Activated naive CD4-positive, alpha-beta T cell treated with anti-CD3 and anti-CD28 coated beads, Interleukin-2, amount 50 U/mL, for 72 hours (primary cell): ENCODE measurements around the gene PEBP1. TPM values are rescaled to one million over a fixed set of nuclear protein-coding genes. Genes with fewer than 3 reads are reported as not detected.

Experiments used
- ATAC-seq, 2 donors: fragments of 150-1000 bp; cut with Tn5 transposase; 2 replicates each; pipeline ENCODE4 v1.10.0; 2021; ENCODE audit warnings: mild to moderate bottlenecking in 2 of 2, moderate library complexity in 2 of 2
- DNase-seq, 2 donors: peaks; one replicate each; pipeline ENCODE4 v3.0.0; 2021 to 2022; ENCODE audit warnings: low spot score in 2 of 2
- H3K27ac Mint-ChIP-seq, 2 donors: one replicate each; pipeline ENCODE4 v1.8.0; 2022; ENCODE audit warnings: mild to moderate bottlenecking in 2 of 2, mixed read lengths in 2 of 2
- H3K36me3 Mint-ChIP-seq, 2 donors: one replicate each; pipeline ENCODE4 v1.8.0; 2022; ENCODE audit warnings: mixed read lengths in 2 of 2
- H3K9me3 Mint-ChIP-seq, 2 donors: one replicate each; pipeline ENCODE4 v1.8.0; 2022; ENCODE audit warnings: mixed read lengths in 2 of 2
- total RNA-seq, 2 donors: library from RNA; stranded (reverse); gene quantifications; one replicate each; pipeline ENCODE4 v1.2.3, GENCODE V29; 2022

The PEBP1 gene
- total RNA-seq, result 100 to 1,000 TPM in 1 of 2 donors, 10 to 100 TPM in 1; 89.2 to 140 TPM

DNA sequence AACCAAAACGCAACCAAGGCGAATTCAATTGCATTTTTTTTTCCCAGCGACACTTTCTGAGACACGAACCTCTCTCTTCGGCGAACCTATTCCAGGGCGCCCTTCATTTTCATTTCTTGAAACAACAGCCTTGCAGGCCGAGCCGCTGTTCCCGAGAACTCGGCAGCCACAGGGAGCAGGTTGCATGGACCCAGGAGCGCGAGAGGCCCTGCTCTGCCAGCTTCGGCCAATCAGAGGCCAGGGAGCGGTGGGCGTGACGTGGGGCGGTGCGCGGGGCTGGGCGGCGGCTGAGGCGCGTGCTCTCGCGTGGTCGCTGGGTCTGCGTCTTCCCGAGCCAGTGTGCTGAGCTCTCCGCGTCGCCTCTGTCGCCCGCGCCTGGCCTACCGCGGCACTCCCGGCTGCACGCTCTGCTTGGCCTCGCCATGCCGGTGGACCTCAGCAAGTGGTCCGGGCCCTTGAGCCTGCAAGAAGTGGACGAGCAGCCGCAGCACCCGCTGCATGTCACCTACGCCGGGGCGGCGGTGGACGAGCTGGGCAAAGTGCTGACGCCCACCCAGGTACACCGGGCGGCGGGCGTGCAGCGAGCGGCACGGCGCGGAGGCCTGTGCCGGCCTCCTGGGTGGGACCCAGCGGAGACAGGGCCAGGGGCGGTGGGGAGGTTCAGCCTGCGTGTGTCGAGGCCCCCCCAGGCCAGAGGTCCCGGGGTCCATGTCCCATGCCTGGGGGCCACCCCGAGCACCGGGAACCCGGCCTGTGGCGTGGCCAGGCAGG, at the start of gene PEBP1:
TSS of gene PEBP1 (plus strand) at position 337 of the 771 bp plus-strand sequence. CDS start at position 423, 86 bp downstream.
- no peaks in the 10 kb centered on the region for H3K9me3 Mint-ChIP-seq
- peaks cover 30% of the 10 kb centered on the region in 2 donors for H3K36me3 Mint-ChIP-seq
- H3K27ac Mint-ChIP-seq, result peak within 1 kb of the TSS; percentile 78 to 96
- ATAC-seq (peak; percentile 99 to 100), DNase-seq (peak; percentile 94)

DNA sequence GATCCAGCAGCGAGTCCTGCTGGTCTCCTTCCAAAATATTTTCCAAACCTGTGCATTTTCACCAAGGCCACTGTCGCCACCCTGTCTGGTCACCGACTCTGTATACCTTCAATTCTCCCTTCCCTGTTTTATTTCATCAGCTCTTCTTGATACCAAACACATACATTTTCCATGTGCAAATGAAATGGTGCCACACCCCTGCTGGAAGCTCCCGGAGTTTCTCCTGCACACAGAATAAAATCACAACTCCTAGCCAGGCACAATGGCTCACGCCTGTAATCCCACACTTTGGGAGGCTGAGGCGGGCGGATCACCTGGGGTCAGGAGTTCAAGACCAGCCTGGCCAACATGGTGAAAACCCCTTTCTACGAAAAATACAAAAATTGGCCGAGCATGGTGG, 46.1 kb upstream of the PEBP1 start:
- H3K36me3 Mint-ChIP-seq, result no peaks in the 10 kb centered on the region
- H3K9me3 Mint-ChIP-seq, result no peaks in the 10 kb centered on the region
- no peak for ATAC-seq
- no peak for DNase-seq
- H3K27ac Mint-ChIP-seq, result no peak overlapping the region

DNA sequence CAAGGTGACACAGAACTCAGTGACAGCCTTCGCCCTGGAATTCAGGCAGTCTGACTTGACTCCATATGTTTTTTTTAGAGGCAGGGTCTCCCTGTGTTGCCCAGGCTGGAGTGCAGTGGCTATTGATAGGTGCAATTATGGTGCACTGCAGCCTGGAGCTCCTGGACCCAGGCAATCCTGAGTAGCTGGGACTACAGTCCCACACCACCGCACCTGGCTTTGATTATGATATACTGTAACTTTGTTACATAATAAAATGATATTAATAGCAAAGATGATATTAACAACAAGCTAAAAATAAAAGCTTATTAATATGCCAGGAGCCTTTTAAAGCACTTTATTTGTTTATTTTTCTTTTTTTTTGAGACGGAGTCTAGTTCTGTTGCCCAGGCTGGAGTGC, 41.9 kb upstream of the PEBP1 start:
- Mint-ChIP-seq H3K9me3 (no peaks in the 10 kb centered on the region), H3K27ac (no peak overlapping the region), H3K36me3 (no peaks in the 10 kb centered on the region)
- ATAC-seq, result no peak
- no peak for DNase-seq

DNA sequence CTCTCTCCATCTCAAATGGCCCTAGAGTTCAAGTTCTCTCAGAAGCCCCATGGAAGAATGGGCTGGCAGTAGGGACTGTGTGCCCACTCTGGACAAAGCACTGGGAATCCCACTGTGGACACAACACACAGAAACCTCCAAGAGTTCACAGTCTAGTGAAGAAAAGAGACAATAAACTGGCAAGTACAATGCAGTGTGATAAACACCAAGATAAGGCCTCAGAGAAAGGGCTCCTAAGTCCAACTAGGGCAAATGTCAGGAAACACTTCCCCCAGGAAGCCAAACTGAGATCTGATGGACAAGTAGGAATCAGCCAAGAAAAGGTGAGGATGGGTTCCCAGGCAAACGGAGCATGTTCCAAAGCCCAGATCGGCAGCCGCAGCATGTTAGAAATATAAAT, 37.5 kb upstream of the PEBP1 start:
- H3K9me3 Mint-ChIP-seq, result no peaks in the 10 kb centered on the region
- ATAC-seq (no peak), DNase-seq (no peak)
- peaks cover 5% of the 10 kb centered on the region in 2 donors for H3K36me3 Mint-ChIP-seq
- H3K27ac Mint-ChIP-seq, result no peak overlapping the region

DNA sequence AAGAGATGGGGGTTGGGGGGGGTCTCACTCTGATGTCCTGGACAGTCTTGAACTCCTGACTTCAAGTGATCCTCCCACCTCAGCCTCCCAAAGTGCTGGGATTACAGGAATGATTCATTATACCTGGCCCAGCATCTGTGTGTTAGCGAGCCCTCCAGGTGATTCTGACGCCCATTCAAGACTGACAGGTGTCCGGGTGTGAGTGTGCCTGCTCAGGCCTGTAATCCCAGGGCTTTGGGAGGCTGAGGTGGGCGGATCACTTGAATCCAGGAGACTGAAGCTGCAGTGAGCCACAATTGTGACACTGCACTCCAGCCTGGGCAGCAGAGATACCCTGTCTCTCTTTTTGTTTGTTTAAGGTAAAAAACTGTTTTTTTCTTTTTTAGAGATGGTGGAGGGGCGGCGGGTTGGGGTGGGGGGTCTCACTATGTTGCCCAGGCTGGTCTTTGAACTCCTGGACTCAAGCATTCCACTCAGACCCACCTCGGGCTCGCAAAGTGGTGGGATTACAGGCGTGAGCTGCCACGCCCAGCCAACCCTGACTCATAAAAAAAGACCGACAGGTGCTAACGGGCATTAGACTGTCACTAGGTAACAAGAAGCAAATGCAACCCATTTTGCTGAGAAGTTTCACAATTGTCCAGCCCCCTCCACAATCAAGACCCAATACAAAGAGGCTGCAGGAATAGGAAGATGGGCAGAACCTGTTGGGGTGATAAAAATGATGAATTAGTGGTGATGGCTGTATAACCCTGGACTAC, 36.8 kb upstream of the PEBP1 start:
- H3K27ac Mint-ChIP-seq, result no peak overlapping the region
- DNase-seq (no peak), ATAC-seq (no peak)
- peaks cover 5% of the 10 kb centered on the region in 2 donors for H3K36me3 Mint-ChIP-seq
- H3K9me3 Mint-ChIP-seq, result no peaks in the 10 kb centered on the region

DNA sequence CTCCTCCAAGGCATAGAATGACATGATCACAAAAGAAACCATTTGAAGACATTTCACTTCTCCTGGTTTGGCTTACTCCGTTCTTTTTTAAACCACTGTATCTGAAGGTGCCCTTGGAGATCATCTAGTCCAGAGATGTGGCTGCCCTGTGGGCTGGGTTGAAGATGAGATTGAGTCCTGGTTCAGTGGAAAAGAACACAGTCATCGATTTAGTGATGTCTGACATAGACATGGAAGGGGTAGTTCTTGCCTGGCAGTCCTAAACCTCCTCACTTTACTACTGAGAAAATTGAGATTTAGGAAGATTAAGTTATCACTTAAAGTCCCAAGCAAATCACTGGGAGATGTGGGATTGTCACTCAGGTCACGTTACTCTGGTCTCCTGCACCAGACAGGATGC, 34.9 kb upstream of the PEBP1 start:
- Mint-ChIP-seq H3K27ac (no peak overlapping the region), H3K36me3 (peaks cover 5% of the 10 kb centered on the region in 2 donors), H3K9me3 (no peaks in the 10 kb centered on the region)
- DNase-seq (no peak), ATAC-seq (no peak)

DNA sequence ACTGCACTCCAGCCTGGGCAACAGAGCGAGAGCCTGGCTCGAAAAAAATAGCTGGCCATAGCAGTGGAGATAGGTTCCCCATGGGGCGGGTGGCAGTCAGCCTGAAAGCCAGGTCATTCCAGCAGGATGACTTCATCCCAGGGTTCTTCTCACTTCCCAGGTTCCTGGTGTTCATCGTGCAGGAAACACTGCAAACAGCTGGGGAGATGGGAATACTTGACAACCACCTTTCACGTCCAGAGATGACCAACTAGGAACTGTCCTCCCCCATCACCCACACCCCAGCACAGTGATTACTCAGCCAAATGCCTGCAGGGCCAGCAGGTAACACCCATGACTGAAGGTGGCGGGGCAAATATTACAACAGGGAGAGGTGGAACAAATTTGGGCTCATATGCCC, 33.9 kb upstream of the PEBP1 start:
- no peak overlapping the region for H3K27ac Mint-ChIP-seq
- no peak for ATAC-seq
- H3K9me3 Mint-ChIP-seq, result no peaks in the 10 kb centered on the region
- peaks cover 5% of the 10 kb centered on the region in 2 donors for H3K36me3 Mint-ChIP-seq
- DNase-seq, result no peak

DNA sequence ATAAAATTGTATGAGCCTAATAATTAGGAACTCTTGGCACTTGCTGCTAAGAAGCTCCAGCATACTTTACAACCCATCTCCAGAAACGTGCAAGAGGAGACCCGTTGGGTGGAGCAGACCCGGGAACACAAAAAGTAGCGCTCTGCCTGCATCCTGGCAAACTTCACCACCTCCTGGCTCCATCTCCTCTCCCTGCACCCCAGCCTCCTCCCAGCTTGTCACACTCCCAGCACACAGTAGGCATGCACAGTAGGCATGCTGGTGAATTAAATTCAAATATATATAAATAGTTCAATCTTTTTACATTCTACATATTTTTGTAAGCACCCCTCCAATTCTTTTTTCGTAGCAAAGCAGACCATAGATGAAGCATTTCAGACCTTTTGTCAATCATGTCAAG, 33.3 kb upstream of the PEBP1 start:
- no peak overlapping the region for H3K27ac Mint-ChIP-seq
- DNase-seq (no peak), ATAC-seq (no peak)
- H3K36me3 Mint-ChIP-seq, result peaks cover 5% of the 10 kb centered on the region in 2 donors
- no peaks in the 10 kb centered on the region for H3K9me3 Mint-ChIP-seq

DNA sequence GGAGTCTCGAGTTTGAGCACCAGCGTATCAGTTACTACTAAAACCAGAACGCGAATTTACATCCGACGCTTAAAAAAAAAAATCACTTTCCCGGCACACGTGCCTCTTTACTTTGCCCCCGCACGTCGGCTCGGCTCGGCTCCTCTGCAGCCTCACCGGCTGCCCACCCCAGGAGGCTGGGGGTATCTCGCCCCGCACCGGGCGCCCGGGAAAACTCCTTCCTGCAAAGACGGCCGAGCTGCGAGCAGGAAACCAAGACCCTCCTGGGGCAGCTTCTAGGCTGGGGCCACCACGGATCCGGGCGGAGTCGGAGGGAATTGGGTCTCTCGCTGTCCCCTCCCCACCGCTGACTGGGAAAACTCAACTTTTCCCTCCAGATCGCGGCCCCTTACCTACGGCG, 32.7 kb upstream of the PEBP1 start:
- DNase-seq (no peak), ATAC-seq (peak in 1 of 2 donors; percentile 6)
- Mint-ChIP-seq H3K36me3 (peaks cover 5% of the 10 kb centered on the region in 2 donors), H3K27ac (peak overlapping the region in 1 of 2 donors; percentile 33), H3K9me3 (no peaks in the 10 kb centered on the region)

DNA sequence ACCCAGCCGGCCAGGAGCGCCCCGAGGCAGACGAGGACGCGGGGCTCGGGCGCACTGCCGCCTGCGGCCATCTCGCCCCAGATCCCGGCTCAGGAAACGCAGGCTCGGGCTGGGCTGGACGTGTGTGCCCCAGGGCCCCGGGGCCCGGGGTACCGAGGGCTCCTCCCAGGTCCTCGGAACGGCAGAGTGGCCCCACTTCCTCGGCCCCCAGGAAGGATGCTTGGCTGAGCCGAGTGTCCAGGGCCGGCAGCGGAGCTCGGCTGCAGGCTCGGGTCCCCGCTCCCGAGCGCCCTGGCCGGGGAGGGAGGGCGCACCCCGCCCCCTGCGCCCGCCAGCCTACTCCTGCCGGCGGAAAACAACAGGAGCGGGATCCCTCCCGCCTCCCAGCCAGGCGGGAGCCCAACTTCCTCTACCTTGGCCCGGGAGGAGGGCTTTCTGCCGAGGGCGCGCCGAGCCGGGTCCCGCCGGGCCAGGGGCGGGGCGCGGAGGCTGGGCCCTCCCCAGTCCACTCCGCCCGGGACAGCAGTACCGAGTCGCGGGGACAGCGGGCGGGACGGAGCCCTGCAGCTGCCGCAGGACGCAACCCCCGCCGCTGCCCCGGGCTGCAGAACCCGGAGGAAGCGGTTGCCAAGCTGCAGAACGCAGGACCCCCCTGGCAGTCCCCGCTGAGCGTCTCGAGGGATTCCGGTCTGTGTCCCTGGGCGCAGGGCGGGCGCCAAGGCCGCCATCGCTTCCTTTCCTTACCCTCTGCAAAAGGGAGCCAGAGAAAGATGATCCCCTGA, 32.1 kb upstream of the PEBP1 start, which contains the start of gene VSIG10:
TSS of gene VSIG10 (minus strand) at position 411 of the 782 bp plus-strand sequence. CDS start at position 71, 340 bp downstream.
- H3K9me3 Mint-ChIP-seq, result no peaks in the 10 kb centered on the region
- peak in 1 of 2 donors; percentile 16 for DNase-seq
- ATAC-seq, result peak; percentile 64 to 66
- peak within 1 kb of the TSS in 1 of 2 donors; percentile 57 for H3K27ac Mint-ChIP-seq
- peaks cover 5% of the 10 kb centered on the region in 2 donors for H3K36me3 Mint-ChIP-seq

DNA sequence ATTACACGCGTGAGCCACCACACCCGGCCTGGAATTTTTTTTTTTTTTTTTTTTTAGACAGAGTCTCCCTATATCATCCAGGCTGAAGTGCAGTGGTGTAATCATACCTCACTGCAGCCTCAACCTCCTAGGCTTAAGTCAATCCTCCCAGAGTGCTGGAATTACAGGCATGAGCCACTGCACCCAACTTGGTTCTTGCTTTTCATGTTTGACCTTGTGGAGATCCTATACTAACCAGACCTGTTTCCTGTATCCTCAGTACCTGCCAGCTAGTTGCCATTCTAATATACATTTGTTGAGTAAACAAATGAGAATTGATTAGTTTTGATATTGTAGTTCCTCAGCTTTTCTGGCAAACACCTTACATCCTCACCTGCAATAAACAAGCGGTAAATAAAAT, 28.9 kb upstream of the PEBP1 start:
- no peaks in the 10 kb centered on the region for H3K9me3 Mint-ChIP-seq
- peaks cover 5% of the 10 kb centered on the region in 2 donors for H3K36me3 Mint-ChIP-seq
- DNase-seq, result no peak
- ATAC-seq, result no peak
- no peak overlapping the region for H3K27ac Mint-ChIP-seq

DNA sequence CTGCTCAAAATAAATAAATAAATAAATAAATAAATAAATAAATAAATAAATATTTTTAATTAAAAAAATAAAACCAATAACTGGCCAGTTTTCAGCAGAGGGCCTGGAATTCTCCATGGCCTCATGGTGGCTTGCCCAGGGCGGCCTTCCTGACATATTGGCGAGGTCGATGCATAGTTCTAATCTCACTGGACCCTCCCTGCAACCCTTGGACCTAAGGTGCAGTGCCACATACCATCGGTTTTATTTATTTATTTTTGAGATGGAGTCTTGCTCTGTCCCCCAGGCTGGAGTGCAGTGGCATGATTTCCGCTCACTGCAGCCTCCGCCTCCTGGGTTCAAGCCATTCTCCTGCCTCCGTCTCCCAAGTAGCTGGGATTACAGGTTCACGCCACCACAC, 28.2 kb upstream of the PEBP1 start:
- DNase-seq, result no peak
- no peak for ATAC-seq
- Mint-ChIP-seq H3K9me3 (no peaks in the 10 kb centered on the region), H3K36me3 (peaks cover 4% of the 10 kb centered on the region in 2 donors), H3K27ac (no peak overlapping the region)

DNA sequence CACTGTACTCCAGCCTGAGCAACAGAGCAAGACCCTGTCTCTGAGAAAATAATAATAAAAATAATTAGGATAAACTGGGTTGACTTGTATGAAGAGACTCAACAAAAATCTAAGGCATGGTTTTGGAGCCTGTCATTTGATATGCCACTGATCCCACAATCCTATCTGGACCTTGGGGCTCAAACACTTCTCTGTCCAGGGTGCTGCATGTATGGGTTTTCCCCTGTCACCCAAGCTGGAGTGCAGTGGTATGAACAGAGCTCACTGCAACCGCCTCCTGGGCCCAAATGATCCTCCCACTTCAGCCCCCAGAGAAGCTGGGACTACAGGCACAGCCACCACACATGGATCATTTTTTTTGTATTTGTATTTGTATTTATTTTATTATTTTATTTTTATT, 26.8 kb upstream of the PEBP1 start:
- DNase-seq, result no peak
- ATAC-seq, result no peak
- Mint-ChIP-seq H3K27ac (no peak overlapping the region), H3K9me3 (no peaks in the 10 kb centered on the region), H3K36me3 (no peaks in the 10 kb centered on the region)

DNA sequence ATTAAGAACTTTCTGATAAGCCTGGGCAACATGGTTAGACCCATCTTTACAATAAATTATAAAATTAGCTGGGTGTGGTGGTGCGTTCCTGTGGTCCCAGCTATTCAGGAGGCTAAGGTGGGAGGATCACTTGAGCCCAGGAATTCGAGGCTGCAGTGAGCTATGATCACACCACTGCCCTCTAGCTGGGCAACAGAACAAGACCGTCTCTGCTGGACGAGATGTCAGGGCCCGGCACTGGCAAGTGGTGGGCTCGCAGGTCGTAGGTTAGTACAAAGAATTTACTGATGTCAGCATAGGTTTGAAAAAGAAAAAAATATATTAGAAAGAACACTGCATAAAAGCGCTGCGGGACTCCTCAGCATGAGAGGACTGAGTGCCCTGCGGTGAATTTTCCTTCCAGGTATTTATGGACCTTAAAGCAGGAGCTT, 16.5 kb upstream of the PEBP1 start:
- DNase-seq, result no peak
- no peaks in the 10 kb centered on the region for H3K9me3 Mint-ChIP-seq
- ATAC-seq, result no peak
- no peak overlapping the region for H3K27ac Mint-ChIP-seq
- no peaks in the 10 kb centered on the region for H3K36me3 Mint-ChIP-seq

DNA sequence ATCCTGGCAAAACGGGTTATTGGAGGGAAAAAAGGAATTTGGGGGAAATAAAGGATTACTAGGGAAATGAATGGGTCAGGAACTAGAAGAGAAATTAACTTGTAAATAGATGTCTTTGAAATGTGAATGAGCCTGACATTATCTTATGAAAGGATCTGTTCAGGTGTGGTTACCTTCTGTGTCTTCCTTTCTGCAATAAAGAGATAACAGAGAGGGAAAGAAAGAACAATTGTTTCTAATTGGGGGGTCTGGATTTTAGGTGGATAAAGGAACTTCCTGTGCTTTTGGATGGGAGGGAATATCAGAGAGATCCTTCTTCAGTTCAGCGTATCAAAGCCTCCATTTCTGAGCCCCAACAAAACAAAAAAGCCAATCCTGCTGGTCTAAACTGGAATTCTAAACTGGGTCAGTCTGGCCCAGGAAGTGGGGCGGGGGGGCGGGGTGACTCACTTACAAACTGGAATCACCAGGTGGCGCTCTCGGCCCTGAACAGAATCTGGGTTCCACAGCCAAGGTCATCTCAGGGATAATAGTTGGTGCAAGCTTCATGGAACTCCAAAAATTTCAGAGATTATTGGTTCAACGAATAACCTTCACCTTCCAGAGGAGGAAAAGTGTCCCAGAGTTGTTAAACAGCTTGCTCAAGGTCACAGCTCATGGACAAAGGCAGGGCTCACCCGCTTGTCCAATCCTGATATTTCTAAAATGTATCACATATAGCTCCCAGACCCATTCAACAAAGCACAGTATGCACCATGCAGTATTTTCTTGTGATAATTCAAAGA, 15.2 kb upstream of the PEBP1 start:
- no peaks in the 10 kb centered on the region for H3K9me3 Mint-ChIP-seq
- ATAC-seq (peak; percentile 62 to 86), DNase-seq (peak; percentile 56 to 64)
- peak overlapping the region in 1 of 2 donors; percentile 82 for H3K27ac Mint-ChIP-seq
- no peaks in the 10 kb centered on the region for H3K36me3 Mint-ChIP-seq

DNA sequence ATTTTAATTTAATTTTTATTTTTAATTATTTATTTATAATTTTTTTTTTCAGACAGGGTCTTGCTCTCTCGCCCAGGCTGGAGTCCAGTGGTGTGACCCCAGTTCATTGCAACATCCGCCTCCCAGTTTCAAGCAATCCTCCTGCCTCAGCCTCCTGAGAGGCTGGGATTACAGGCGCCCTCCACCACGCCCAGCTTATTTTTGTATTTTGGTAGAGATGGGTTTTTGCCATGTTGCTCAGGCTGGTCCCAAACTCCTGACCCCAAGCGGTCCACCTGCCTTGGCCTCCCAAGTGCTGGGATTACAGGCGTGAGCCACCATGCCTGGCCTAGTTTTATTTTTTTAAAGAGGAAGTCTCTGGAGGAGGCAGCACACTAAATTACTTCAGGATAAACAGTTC, 13.7 kb upstream of the PEBP1 start:
- ATAC-seq (no peak), DNase-seq (no peak)
- no peaks in the 10 kb centered on the region for H3K36me3 Mint-ChIP-seq
- no peak overlapping the region for H3K27ac Mint-ChIP-seq
- no peaks in the 10 kb centered on the region for H3K9me3 Mint-ChIP-seq
